ENCODE measurements around the gene TARBP2. TPM values are rescaled to one million over a fixed set of nuclear protein-coding genes. Genes with fewer than 3 reads are reported as not detected.
A peak's percentile ranks its signal among the peaks of the same experiment; 100 is the strongest.
"Not testable (repeated sequence)": the region's sequence is repeated elsewhere in the genome, so short reads cannot be mapped to it uniquely, and the experiment has no call there.

The TARBP2 gene
- total RNA-seq, 6 experiments from 2014 or later: 15.1 to 20.8 (median 17.8) TPM

DNA sequence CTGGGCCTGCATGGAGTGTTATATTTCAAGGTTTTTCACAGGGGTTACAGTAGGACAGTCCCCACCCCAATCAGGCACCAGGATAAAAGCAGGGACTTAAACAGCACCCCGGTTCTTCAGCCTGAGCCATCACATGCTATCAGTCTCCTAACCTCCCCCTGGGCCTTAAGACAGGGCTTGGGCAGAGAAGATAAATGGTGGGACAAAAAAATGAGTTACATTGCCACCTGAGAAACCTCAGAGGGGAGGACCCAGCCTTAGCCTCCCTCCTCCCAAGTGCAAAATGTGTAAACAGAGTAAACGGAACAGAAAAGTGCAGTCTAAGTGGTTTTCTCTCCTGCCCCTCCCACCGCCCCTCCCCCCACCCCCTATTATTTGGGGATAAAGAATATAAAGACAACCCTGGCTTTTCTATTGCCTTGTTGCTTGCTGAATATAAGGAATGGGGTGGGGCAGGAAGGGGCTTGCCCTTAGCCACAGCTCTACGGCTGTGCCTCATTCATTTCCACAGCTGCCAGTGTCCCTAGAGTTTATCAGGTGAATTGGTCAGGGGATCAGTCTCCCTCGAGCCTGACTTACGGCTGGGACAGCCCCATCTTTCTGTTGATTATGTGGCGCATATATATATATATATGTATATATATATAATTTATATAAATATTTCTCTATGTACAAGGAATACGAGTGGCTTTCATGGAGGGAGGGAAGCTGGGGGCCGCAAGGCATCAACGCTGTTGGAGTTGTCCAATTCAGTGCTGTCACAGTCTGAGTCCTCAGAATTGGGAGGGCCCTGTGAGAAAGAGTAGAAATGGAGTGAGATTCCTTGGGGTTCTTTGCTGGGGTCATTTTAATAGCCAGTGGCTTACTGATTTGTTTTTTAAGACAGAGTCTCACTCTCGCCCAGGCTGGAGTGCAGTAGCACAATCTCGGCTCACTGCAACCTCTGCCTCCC lies 20.3 kb upstream of the TARBP2 start:
- peaks cover 21 to 74% (median 35%) of the 10 kb centered on the region in 4 donors for H3K36me3 ChIP-seq
- WGBS (ENCODE audit: insufficient coverage, low coverage, low lambda C conversion rate, missing lambda C conversion rate): 64% methylated on average over 10 of the region's 12 CpGs
- intact Hi-C loops (cut with DNase I): no loop called here
- peak in 1 of 4 donors; percentile 9 for ATAC-seq
- no peak overlapping the region for H3K4me3 ChIP-seq
- TF ChIP-seq, protein P1, sequence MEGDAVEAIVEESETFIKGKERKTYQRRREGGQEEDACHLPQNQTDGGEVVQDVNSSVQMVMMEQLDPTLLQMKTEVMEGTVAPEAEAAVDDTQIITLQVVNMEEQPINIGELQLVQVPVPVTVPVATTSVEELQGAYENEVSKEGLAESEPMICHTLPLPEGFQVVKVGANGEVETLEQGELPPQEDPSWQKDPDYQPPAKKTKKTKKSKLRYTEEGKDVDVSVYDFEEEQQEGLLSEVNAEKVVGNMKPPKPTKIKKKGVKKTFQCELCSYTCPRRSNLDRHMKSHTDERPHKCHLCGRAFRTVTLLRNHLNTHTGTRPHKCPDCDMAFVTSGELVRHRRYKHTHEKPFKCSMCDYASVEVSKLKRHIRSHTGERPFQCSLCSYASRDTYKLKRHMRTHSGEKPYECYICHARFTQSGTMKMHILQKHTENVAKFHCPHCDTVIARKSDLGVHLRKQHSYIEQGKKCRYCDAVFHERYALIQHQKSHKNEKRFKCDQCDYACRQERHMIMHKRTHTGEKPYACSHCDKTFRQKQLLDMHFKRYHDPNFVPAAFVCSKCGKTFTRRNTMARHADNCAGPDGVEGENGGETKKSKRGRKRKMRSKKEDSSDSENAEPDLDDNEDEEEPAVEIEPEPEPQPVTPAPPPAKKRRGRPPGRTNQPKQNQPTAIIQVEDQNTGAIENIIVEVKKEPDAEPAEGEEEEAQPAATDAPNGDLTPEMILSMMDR (IDR thresholded peaks at IDR 0.05): no peak
- TF ChIP-seq POLR2A (IDR thresholded peaks at IDR 0.05): no peak
- H3K27ac ChIP-seq: no peak overlapping the region
- DNase-seq: no peak
- H3K27me3 ChIP-seq: no peaks in the 10 kb centered on the region
- no peaks in the 10 kb centered on the region for H3K4me1 ChIP-seq
- no peaks in the 10 kb centered on the region for H3K9me3 ChIP-seq

DNA sequence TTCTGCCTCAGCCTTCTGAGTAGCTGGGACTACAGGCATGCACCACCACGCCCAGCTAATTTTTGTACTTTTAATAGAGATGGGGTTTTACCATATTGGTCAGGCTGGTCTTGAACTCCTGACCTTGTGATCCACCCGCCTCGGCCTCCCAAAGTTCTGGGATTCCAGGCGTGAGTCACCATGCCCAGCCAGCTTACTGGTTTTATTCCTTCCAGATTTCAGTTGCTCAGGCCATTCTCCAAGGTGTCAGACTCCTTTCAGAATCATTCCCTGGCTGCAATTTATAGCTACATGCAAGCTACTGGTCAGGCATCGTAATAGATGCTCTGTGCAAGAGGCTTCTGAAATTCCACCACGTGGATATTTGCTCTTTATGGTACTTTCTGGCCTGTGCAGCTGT lies 19.6 kb upstream of the TARBP2 start:
- DNase-seq; H3K27me3 ChIP-seq; H3K4me3 ChIP-seq; H3K27ac ChIP-seq; intact Hi-C loops (cut with DNase I); ATAC-seq; H3K9me3 ChIP-seq; H3K4me1 ChIP-seq: not testable (repeated sequence)
- 69% methylated on average over 5 of the region's 6 CpGs for WGBS (ENCODE audit: insufficient coverage, low coverage, low lambda C conversion rate, missing lambda C conversion rate)
- peaks cover 19 to 67% (median 31%) of the 10 kb centered on the region in 4 donors for H3K36me3 ChIP-seq

DNA sequence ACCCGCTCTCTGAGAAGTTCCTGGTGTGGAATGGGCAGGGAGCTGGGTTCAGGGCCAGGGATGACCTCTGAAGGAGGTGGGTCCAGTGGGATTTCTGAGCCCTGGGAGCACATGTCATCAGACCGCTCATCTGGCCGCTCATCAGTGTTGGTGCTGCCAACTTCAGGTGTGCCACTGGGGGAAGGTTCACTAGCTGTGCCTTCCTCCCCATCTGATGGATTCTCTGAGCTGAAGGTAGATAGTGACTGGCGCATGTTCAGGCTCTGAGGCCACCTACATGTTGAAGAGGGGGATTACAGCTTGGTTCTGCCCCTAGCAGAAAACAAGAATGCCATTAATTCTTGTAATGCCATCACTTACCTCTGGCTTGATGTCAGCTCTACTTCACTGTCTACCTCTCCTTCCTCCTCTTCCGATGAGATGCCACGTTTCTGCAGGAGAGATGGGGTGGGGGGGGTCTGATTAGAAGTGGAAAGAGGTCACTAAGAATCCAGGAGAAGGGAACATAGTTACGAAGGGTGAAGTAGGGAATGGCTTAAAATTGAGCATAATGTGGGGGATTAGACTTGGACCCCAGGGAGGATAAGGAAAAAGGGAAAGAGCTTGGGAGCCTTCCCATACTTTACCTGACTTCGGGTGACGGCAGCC lies 19.0 kb upstream of the TARBP2 start:
- no peak for DNase-seq
- Histone ChIP-seq H3K27ac (no peak overlapping the region), H3K27me3 (no peaks in the 10 kb centered on the region), H3K9me3 (no peaks in the 10 kb centered on the region), H3K4me3 (no peak overlapping the region), H3K4me1 (no peaks in the 10 kb centered on the region), H3K36me3 (peaks cover 19 to 61% (median 31%) of the 10 kb centered on the region in 4 donors)
- 64% methylated on average over 4 of the region's 9 CpGs for WGBS (ENCODE audit: insufficient coverage, low coverage, low lambda C conversion rate, missing lambda C conversion rate)
- TF ChIP-seq POLR2A (IDR thresholded peaks at IDR 0.05): no peak
- TF ChIP-seq, protein P1 (IDR thresholded peaks at IDR 0.05): no peak
- ATAC-seq: no peak
- intact Hi-C loops (cut with DNase I): no loop called here

DNA sequence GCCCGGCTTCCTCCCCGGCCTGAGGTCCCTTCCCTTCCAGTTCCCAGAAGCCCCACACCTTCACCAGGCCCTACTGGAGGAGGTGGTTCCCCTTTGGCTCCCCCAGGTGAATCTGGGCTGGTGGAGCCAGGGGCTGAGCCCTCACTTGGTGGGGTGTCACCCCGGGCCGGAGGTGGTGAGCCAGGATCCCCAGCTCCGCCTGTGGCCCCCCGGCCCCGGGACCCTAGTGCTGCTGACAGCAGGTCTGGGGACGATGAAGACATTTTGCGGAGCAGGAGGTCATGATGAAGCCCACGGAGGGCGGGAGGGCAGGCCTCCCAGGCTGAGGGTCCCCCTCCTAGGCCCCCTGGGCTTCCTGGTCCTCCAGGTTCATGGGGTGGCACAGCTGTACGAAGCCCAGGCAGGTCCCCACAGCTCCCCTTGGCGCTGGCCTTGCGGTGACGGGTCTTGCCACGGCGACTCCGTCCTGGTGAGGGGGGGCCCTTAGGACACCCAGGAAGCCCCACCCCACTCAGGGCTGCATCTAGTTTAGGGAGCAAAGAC lies 18.4 kb upstream of the TARBP2 start:
- Histone ChIP-seq H3K4me3 (no peak overlapping the region), H3K36me3 (peaks cover 19 to 56% (median 31%) of the 10 kb centered on the region in 4 donors), H3K27ac (no peak overlapping the region), H3K27me3 (no peaks in the 10 kb centered on the region), H3K9me3 (no peaks in the 10 kb centered on the region), H3K4me1 (no peaks in the 10 kb centered on the region)
- ATAC-seq (peak in 2 of 4 donors; percentile 3 to 8), DNase-seq (no peak)
- intact Hi-C loops (cut with DNase I): no loop called here
- WGBS (ENCODE audit: insufficient coverage, low coverage, low lambda C conversion rate, missing lambda C conversion rate): no CpG with 5 or more reads among the region's 18 CpGs
- TF ChIP-seq, protein P1 (IDR thresholded peaks at IDR 0.05): no peak
- TF ChIP-seq POLR2A (IDR thresholded peaks at IDR 0.05): no peak
